GM19395 (cell line): ENCODE measurements around the gene CDH4.

Experiments used
- ATAC-seq: cut with Tn5 transposase; IDR thresholded peaks from one replicate; pipeline ENCODE4 v1.9.1; 2021; ENCODE audit warnings: mild to moderate bottlenecking, moderate library complexity; ENCODE audit not compliant: unreplicated experiment

Gene CDH4

GRCh38 chr20:61434341-61434781 is 182.3 kb downstream of the CDH4 start:
- no peak for ATAC-seq

DNA sequence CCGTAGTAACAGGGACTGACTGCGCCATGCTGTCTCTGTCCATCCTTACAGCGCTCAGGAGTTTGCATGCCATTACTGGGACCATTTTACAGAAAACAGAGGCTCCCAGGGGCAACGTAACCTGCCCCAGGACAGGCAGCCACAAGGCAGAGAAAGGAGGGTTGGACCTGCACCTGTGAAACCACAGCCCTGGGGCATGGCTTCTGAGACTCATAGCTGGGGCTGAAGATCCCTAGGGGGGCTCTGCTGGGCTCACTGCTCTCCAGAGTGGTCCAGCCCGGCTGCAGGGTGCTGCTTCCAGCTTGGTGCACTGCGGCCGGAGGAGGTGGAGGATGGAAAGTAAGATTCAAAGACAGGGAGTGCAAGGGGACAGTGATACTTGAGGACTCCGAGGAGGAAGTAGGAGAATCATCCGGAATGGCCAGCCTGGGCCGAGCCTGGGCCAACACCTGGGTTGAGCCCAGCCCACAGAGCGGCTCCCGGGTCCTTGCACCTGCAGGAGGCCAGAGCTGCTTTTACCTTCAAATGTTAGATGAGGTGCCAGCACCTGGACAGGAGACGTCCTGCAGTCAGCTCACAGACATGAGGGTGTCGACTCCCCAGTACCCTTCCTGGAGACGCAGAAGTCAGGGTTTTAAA is 183.2 kb downstream of the CDH4 start:
- no peak for ATAC-seq

DNA sequence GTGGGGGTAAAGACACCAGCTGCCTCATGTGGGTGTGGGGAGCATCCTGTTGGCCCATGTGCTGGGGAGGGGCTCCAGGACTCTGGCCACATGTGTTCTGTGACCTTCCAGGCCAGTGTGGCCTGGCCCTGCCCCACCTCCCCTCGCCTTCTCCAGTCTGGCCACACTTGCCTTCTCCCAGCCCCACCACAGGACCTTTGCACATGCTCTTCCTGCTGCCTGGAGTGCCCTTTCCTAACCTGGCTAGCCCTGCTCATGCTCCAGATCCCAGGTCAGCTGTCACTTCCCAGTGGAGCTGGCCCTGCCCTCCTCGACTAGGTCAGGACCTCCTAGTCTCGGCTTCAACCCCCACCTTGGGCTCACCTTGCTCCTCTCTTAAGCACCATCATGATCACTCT is 183.8 kb downstream of the CDH4 start:
- ATAC-seq = no peak

- no peak for ATAC-seq
These were observed 184.2 kb downstream of the CDH4 start for GRCh38 chr20:61436283-61436666.

GRCh38 chr20:61436667-61437279 is 184.7 kb downstream of the CDH4 start:
- ATAC-seq = no peak

GRCh38 chr20:61437280-61438206 is 185.5 kb downstream of the CDH4 start:
- ATAC-seq = no peak

DNA sequence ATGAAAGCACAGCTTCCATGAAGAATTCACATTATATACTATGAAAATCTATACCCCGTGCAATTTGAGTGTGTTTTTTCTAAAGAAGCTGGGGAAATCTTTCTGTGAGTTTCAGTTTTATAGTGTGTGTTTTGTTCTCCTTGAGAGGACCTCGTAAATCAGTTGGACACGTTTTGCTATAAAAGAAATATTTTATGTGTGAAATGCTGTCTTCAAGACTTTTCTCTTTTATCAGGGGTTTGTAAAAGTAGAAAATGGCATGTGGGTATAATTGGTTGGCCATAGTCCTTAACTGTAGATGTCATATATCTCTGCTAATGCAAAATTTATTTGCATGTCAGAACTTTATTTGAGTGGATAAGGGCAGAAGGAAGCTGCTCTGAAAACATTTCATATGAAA is 186.2 kb downstream of the CDH4 start:
- ATAC-seq = no peak

GRCh38 chr20:61439251-61439650 is 187.2 kb downstream of the CDH4 start:
- no peak for ATAC-seq

DNA sequence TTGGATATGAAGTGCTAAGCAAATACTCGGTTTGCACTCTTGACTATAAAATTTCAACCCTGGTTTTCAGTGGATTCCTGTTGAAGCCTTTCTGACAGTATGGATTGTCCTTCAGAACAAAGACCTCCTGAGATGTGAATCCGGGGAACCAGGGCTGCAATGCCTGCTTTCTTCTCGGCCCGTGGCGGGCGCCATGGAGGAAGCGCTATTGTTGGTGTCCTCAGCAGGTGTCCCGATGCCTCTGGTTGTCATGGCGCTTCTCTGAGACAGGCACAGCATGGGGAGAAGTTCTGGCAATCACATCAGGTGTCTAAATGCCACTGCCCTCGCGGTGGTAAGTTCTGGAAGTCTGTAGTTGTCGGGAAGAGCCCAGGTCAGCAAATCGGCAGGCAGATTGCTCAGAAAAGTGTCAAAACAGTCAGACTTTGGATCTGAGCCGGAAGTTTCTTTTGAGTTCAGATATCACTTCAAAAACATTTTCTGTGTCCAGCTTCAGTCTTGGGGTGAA is 188.5 kb downstream of the CDH4 start:
- ATAC-seq = no peak

DNA sequence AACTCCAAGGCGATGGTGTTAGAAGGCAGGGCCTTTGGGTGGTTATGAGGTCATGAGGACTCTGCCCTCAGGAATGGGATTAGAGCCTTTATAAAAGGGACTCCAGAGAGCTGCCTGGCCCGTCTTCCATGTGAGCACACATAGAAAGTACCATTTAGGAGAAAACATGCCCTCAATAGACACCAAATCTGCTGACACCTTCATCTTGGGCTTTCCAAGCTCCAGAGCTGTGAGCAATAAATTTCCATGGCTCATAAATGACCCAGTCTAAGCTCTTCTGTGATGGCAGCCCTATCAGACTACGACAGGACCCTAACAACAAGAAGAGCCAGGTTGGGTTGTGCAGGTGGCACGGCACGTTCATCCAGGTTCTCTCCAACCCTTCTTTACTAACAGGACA is 189.5 kb downstream of the CDH4 start:
- ATAC-seq = no peak

GRCh38 chr20:61442075-61442670 is 190.1 kb downstream of the CDH4 start:
- ATAC-seq = no peak

- ATAC-seq = no peak
These were observed 190.7 kb downstream of the CDH4 start for GRCh38 chr20:61442718-61443117.

GRCh38 chr20:61443443-61444126 is 191.5 kb downstream of the CDH4 start:
- ATAC-seq = no peak

DNA sequence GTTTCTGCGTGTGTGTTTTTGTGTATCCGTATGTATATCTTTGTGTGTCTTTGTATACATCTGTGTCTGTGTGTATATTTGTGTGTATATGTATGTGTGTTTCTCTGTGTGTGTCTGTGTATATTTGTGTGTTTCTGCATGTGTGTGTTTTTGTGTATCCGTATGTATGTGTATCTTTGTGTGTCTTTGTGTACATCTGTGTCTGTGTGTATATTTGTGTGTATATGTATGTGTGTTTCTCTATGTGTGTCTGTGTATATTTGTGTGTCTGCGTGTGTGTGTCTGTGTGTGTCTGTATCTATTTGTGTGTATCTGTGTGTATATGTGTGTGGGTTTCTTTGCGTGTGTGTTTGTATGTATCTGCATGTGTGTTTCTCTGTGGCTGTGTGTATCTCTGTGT is 192.6 kb downstream of the CDH4 start:
- no peak for ATAC-seq

DNA sequence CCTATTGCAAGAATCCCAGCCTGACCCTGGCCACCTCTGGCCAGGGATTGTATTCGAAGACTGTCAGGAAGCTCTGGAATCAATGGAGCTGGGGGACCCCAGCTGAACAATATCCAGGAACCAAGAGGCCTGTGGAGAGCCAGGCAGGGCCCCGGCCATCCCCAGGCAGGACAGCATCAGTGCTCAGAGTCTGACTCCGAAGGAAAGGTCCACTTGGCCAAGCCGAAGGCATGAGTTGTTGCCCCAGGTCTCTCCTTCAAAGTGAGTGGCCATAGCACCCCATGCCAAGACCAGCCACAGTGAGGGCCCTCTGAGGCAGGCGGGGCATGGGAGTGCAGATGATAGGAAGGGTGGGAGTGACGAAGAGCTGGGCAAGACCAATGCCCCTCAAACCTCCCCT is 193.1 kb downstream of the CDH4 start:
- no peak for ATAC-seq

DNA sequence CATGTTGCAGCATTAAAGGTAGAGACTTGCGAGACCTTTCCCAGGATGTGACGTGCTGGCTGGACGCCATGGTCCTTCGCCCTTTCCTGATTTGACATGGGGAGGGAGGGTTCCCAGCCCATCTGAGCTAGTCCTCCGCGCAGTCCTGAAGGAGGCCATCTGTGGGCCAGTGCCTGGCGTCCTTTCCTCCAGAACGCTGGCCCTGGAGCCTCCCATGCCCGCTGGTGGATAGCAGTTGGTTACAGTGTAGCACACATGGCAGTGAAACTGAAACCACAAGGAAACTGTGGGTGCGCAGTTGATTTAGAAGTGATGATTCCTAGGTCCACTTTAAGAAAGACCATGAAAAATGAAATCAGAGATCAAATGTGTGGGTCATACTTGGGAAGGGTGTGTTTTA is 193.7 kb downstream of the CDH4 start:
- no peak for ATAC-seq

- no peak for ATAC-seq
These were observed 195.9 kb downstream of the CDH4 start for GRCh38 chr20:61447952-61448351.

- ATAC-seq = no peak
These were observed 196.3 kb downstream of the CDH4 start for GRCh38 chr20:61448386-61448785.

DNA sequence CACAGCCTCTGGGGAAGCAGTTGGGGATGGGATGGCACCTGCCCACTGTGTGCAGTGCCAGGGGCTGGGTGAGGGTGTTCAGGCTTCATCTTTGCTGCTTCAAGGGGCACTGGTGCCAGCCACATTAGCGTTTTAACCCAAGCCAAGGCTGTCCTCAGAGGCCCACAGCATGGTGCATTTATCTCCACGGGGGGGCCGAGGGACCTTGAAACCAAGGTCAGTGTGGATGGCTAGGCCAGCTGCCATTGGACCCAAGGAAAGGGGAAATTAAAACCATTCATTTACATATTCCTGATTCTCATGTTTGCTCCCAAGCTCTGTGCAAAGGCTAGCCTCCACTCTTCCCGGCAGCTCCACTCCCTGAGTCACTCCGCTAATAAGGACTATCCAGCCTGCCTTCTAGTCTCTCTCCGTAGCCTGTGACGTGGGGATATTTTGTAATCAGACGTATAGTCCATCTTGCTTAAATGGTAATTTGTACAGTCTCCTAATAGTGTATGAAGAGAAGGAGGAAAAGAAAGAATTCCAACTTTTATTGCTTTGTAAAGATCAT is 197.1 kb downstream of the CDH4 start:
- ATAC-seq = no peak

- no peak for ATAC-seq
These were observed 197.9 kb downstream of the CDH4 start for GRCh38 chr20:61449916-61450315.
